GM04503 (cell line): ENCODE data around the gene ERC1.

Experiments
- DNase-seq: peaks from one replicate; pipeline ENCODE4 v3.0.0-alpha.2; 2012; ENCODE audit warnings: low read depth

ERC1 gene

GRCh38 chr12:1403417-1403816, 412.4 kb downstream of the ERC1 start:
- DNase-seq, result no peak

- no peak for DNase-seq
These were observed 414.6 kb downstream of the ERC1 start for GRCh38 chr12:1405619-1406018.

DNA sequence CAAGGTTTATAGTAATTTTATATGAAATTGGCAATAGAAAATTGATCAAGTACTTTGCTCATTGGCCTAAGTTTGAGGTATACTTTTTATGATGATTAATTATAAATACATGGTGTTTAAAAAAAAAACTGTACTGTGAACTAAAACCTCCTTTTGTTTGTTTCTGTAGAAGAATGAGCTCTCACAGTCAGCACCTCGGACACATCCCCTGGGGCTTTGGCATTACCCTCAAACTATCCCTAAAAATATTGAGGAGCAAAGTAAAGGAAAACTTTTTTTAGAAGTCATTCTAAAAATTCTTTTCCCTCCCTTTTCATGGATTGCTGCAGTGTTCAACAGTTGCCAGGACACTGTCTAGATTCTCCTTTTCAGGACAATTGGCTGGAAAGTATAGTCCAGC, 419.8 kb downstream of the ERC1 start:
- DNase-seq, result no peak

GRCh38 chr12:1413930-1414329, 422.9 kb downstream of the ERC1 start:
- no peak for DNase-seq

- DNase-seq, result no peak
These were observed 427.1 kb downstream of the ERC1 start for GRCh38 chr12:1418144-1418543.

- no peak for DNase-seq
These were observed 428.9 kb downstream of the ERC1 start for GRCh38 chr12:1419849-1420371.

GRCh38 chr12:1421091-1421846, 430.2 kb downstream of the ERC1 start:
- DNase-seq, result no peak

GRCh38 chr12:1422604-1423315, 431.7 kb downstream of the ERC1 start:
- no peak for DNase-seq

GRCh38 chr12:1424674-1425395, 433.8 kb downstream of the ERC1 start:
- no peak for DNase-seq

DNA sequence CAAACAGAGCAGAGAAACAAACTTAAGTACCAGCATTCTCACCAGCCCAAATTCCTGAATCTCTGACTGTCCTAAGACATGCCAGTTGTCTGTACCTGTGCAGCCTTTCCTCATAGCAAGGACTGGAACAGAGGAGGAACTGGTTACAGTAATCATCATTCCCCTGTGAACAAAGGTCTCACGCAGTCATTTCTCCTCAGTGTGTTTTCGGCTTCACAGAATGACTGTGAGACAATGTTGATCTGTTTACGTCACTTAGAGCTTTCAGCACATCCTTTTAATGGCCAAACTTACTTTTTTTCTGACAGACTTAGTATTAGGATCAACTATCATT, 434.3 kb downstream of the ERC1 start:
- DNase-seq, result no peak

DNA sequence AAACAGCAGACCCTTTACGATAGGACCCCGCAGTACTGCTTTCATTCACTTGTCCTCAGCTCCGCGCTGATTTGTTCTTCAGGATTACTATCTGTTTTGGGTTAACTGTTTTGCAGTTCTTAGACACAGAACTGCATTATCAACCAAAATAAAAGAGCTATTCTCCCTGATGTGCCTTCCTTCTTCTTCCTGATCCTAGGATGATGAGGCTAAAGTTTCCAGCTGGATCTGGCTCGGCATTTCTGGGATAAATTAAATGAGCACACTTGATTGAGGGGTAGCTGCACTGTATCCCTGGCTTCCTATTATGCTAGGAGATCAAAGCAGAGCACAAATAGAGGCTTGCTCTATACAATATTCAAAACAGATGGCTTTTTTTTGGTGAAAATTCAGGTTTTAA, 437.6 kb downstream of the ERC1 start:
- no peak for DNase-seq

DNA sequence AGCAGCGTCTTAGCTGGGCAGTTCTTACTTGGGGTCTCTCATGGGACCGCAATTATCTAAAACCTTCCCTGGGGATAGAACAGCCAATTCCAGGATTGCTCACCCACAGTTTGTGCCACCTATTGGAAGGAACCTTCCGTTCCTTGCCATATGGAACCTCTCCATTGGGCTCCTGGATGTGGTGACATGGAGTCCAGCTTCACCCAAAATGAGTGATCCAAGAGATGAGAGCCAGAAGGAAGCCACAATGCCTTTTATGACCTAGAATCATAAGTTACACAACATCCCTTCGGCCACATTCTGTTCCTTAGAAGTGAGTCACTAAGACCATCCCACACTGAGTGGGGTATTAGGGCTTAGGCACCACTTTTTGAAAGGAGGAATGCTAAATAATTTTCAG, 439.0 kb downstream of the ERC1 start:
- DNase-seq, result peak; percentile 94

GRCh38 chr12:1434296-1434955, 443.4 kb downstream of the ERC1 start:
- no peak for DNase-seq

DNA sequence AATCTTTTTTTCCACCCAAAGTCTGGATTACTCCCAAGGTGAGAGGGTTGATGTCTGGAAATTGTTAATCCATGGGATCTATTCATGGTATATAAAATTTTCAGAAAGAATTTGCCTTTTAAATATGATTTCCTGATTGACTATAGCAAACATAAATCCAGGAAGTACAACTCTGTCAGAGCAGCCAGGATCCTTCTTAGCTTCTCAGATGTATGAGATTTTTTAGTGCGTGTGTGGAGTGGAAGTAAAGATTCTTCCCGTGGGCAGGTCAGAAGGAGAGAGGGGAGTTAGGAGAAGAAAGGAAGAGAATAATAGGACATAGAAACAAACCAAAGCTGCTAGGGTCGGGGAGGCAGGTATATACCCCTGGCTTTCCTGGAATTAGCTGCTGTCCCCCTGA, 444.0 kb downstream of the ERC1 start:
- no peak for DNase-seq

DNA sequence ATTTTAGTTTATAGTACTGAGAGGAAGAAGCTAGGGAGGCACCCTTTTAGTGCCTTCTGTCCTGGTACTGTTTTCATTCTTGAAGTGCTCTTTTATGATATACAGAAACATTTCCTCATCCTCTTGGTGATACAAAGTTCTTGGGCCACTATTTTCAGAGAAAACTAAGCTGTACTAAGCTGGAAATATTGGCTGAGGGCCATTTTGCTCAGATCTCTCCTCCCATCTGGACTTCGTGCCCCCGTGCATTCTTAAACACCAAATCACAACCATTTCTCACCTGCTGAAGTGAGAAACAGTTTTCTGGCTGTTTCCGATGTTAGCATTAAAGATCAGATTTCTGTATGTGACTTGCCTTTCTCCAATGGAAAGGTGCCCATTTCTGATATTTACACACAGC, 444.4 kb downstream of the ERC1 start:
- no peak for DNase-seq

DNA sequence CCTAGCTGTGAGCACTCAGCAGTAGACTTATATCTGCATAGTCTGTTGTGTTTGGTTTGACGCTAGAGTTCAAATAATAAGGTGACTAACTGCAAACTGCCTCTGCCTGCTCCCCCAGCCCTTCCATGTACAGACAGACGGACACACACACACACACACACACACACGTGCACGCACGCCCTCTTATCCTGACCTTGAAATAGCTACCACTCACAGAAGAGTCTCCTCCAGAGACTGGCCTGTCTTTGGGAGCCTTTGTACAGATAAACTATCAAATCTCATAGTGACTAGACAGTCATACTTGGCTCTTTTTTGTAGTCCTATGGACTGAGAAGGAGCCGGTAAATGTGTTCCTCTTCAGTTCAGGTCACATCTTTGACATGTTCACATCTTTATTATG, 445.0 kb downstream of the ERC1 start:
- DNase-seq, result no peak

- DNase-seq, result no peak
These were observed 446.0 kb downstream of the ERC1 start for GRCh38 chr12:1436981-1437380.

GRCh38 chr12:1439201-1439600, 448.2 kb downstream of the ERC1 start:
- DNase-seq, result no peak

DNA sequence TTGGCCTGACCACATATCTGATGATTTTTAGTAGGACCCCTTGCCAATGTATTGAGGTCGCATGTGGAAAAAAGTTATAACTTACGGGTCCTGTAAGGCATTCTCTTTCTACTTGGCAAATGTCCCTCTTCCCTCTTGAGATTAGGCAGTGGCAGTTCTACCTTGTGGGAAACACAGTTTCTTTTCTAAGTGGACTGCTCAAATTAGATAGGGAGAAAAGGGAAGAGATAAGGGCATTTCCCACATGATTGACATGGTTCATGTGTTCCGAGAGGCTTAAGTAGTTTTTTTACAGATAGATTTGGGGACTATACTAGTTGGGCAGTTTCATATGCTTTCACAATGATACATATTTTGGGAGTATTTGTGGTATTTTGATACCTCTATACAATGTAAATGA, 448.7 kb downstream of the ERC1 start:
- DNase-seq, result no peak

DNA sequence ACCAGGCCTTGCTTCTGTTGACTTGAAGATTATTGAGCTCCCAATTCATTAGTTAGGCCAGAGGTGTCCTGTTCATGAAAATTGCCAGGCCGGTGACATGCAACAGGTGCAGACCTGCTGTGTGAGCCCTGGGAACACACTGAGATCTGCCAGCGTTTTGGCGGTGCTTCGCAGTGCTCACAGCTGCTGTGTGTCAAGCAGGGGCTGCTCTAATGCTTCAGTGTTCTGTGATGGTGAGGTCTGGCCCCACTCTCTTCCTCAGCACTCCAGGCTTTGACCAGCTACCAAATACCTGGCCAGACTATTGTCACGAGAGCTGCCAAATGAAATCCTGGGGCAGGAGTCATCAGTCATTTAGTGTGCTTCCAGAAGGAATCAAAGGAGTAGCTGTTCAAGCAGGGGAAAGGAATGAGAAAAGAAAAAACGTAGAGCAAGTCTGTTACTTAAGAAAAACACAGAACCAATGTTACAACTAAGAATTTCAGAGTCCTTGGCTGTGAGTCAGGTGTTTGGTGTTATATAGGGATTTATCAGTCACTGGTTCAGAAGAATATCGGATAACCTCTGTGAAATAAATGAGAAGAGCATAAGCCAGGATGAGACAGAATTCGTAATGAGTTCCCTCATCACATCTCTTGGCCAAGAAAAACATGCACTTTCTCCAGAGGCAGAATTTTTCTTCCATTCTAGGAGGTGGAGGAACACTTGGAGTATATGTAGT, 452.6 kb downstream of the ERC1 start:
- peak; percentile 55 for DNase-seq

DNA sequence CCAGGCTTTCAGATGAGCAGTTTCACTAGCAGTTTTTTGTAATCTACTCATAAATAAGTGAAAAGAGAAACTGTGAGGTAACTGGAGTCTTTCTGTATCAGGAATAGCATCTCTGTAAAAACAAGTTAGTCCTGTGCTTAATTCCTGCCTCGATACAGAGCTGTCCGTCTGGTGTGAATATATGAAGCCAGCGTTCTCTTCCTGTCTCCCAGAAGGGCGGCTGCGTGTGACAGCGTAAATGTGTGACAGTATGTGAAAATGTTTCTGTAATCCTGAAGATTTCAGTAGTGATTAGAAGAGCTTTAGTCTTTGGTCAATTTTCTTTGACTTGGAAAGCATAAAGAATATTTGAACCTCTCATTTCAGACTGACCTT, 453.1 kb downstream of the ERC1 start:
- DNase-seq, result no peak

GRCh38 chr12:1445807-1446206, 454.8 kb downstream of the ERC1 start:
- no peak for DNase-seq
